ENCODE data around the gene CCDC73. TPM values are rescaled to one million over a fixed set of nuclear protein-coding genes. Genes with fewer than 3 reads are reported as not detected.

Gene CCDC73
- polyA plus RNA-seq, 1 donor (not counting 4 experiments of a cell fraction or from before 2014, with no cell fraction given), result not detected

DNA sequence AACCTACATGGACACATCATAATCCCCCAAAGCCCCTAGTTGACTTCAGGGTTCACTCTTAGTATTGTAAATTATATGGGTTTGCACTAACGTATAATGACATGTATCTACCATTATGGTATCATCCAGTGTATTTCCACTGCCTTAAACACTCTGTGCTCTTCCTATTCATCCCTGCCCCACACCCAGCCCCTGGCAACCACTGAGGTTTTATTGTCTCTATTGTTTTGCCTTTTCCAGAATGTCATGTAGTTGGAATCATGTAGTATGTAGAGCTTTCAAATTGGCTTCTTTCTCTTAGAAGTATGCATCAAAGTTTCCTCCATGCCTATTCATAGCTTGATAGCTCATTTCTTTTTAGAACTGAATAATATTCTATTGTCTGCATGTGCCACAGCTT is 227.3 kb downstream of the CCDC73 start:
- Histone ChIP-seq H3K4me3 (ENCODE audit: control insufficient read depth in 2 of 3, extremely low read depth in 1 of 3, insufficient read depth in 2 of 3, low read depth in 1 of 3, low read length in 3 of 3) (no peak overlapping the region), H3K9me1 (ENCODE audit: control insufficient read depth, extremely low read depth, insufficient read depth, low read length) (no peaks in the 10 kb centered on the region), H3K4me2 (ENCODE audit: control insufficient read depth, extremely low read depth, insufficient read depth, low read depth, low read length) (no peak overlapping the region), H3K27me3 (ENCODE audit: control insufficient read depth, extremely low read depth, insufficient read depth, low read length) (no peaks in the 10 kb centered on the region), H3K27ac (ENCODE audit: control insufficient read depth, insufficient read depth, low read length) (no peak overlapping the region), H3K4me1 (ENCODE audit: control insufficient read depth, extremely low read depth, insufficient read depth, low read length) (no peaks in the 10 kb centered on the region), H2AFZ (ENCODE audit: control insufficient read depth, low read length) (no peak overlapping the region), H3K9ac (ENCODE audit: control insufficient read depth, extremely low read depth, insufficient read depth, low read length) (no peak overlapping the region), H4K20me1 (ENCODE audit: control insufficient read depth, extremely low read depth, insufficient read depth, low read length) (no peaks in the 10 kb centered on the region), H3K9me3 (ENCODE audit: control insufficient read depth, low read depth, low read length) (no peaks in the 10 kb centered on the region), H3K36me3 (ENCODE audit: control insufficient read depth in 2 of 2, extremely low read depth in 1 of 2, insufficient read depth in 2 of 2, low read length in 2 of 2) (no peaks in the 10 kb centered on the region), H3K79me2 (ENCODE audit: control insufficient read depth, insufficient read depth, low read length) (no peaks in the 10 kb centered on the region)
- DNase-seq (ENCODE audit: low read depth, low spot score) (no peak), FAIRE-seq (no peak)
- TF ChIP-seq, protein P1, sequence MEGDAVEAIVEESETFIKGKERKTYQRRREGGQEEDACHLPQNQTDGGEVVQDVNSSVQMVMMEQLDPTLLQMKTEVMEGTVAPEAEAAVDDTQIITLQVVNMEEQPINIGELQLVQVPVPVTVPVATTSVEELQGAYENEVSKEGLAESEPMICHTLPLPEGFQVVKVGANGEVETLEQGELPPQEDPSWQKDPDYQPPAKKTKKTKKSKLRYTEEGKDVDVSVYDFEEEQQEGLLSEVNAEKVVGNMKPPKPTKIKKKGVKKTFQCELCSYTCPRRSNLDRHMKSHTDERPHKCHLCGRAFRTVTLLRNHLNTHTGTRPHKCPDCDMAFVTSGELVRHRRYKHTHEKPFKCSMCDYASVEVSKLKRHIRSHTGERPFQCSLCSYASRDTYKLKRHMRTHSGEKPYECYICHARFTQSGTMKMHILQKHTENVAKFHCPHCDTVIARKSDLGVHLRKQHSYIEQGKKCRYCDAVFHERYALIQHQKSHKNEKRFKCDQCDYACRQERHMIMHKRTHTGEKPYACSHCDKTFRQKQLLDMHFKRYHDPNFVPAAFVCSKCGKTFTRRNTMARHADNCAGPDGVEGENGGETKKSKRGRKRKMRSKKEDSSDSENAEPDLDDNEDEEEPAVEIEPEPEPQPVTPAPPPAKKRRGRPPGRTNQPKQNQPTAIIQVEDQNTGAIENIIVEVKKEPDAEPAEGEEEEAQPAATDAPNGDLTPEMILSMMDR (optimal IDR thresholded peaks at IDR 0.05 in 1 of 3, IDR thresholded peaks at IDR 0.05 in 1 of 3, conservative IDR thresholded peaks at IDR 0.05 in 1 of 3; ENCODE audit: extremely low read depth in 1 of 3, insufficient read depth in 2 of 3, low read length in 3 of 3), result no peak
- no peak for TF ChIP-seq EZH2 (IDR thresholded peaks at IDR 0.05; ENCODE audit: low read length)
- dilution Hi-C loops (cut with MboI; ENCODE audit: extremely low pct_ligation_motif_present, low sequenced_read_pairs), result no loop called here

DNA sequence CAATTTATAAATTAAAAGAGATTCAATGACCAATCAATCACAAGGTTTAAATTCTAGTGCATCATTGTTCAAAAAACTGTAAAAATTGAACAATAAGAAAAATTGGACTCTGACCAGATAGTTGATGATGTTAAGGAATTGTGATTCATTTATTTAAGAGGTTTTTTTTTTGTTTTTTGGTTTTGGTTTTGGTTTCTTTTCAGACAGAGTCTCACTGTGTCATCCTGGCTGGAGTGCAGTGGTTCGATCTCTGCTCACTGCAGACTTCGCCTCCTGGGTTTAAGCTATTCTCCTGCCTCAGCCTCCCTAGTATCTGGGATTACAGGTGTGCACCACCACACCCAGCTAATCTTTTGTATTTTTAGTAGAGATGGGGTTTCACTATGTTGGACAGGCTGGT is 227.9 kb downstream of the CCDC73 start:
- TF ChIP-seq, protein P1 (optimal IDR thresholded peaks at IDR 0.05 in 1 of 3, IDR thresholded peaks at IDR 0.05 in 1 of 3, conservative IDR thresholded peaks at IDR 0.05 in 1 of 3; ENCODE audit: extremely low read depth in 1 of 3, insufficient read depth in 2 of 3, low read length in 3 of 3), result no peak
- no peak for TF ChIP-seq EZH2 (IDR thresholded peaks at IDR 0.05; ENCODE audit: low read length)
- no peak for FAIRE-seq

More for the DNA sequence above, 227.9 kb downstream of the CCDC73 start:
- H3K79me2 ChIP-seq (ENCODE audit: control insufficient read depth, insufficient read depth, low read length), result no peaks in the 10 kb centered on the region
- H3K4me1 ChIP-seq (ENCODE audit: control insufficient read depth, extremely low read depth, insufficient read depth, low read length), result no peaks in the 10 kb centered on the region
- no peaks in the 10 kb centered on the region for H3K27me3 ChIP-seq (ENCODE audit: control insufficient read depth, extremely low read depth, insufficient read depth, low read length)
- no peak overlapping the region for H3K27ac ChIP-seq (ENCODE audit: control insufficient read depth, insufficient read depth, low read length)
- no peak overlapping the region for H3K4me2 ChIP-seq (ENCODE audit: control insufficient read depth, extremely low read depth, insufficient read depth, low read depth, low read length)
- H3K36me3 ChIP-seq (ENCODE audit: control insufficient read depth in 2 of 2, extremely low read depth in 1 of 2, insufficient read depth in 2 of 2, low read length in 2 of 2), result no peaks in the 10 kb centered on the region
- no peaks in the 10 kb centered on the region for H3K9me3 ChIP-seq (ENCODE audit: control insufficient read depth, low read depth, low read length)
- no peak overlapping the region for H3K9ac ChIP-seq (ENCODE audit: control insufficient read depth, extremely low read depth, insufficient read depth, low read length)
- dilution Hi-C loops (cut with MboI; ENCODE audit: extremely low pct_ligation_motif_present, low sequenced_read_pairs), result no loop called here
- no peaks in the 10 kb centered on the region for H4K20me1 ChIP-seq (ENCODE audit: control insufficient read depth, extremely low read depth, insufficient read depth, low read length)
- no peak overlapping the region for H2AFZ ChIP-seq (ENCODE audit: control insufficient read depth, low read length)
- no peak for DNase-seq (ENCODE audit: low read depth, low spot score)
- no peaks in the 10 kb centered on the region for H3K9me1 ChIP-seq (ENCODE audit: control insufficient read depth, extremely low read depth, insufficient read depth, low read length)
- H3K4me3 ChIP-seq (ENCODE audit: control insufficient read depth in 2 of 3, extremely low read depth in 1 of 3, insufficient read depth in 2 of 3, low read depth in 1 of 3, low read length in 3 of 3), result no peak overlapping the region
